ENCODE results near the gene MGAM2. TPM values are rescaled to one million over a fixed set of nuclear protein-coding genes. Genes with fewer than 3 reads are reported as not detected.
"Not testable (repeated sequence)": the region's sequence is repeated elsewhere in the genome, so short reads cannot be mapped to it uniquely, and the experiment has no call there.

The MGAM2 gene
- total and polyA plus RNA-seq, 2 of the 4 experiments (the other 2 are of a cell fraction), result not detected

- H3K27me3 ChIP-seq (ENCODE audit: control insufficient read depth, insufficient read depth, low read length); H3K18ac ChIP-seq (ENCODE audit: low read depth, low read length); H3K9ac ChIP-seq (ENCODE audit: low read depth, low read length); H3K14ac ChIP-seq (replicated peaks; ENCODE audit: low read depth, low read length); CTCF ChIA-PET; H3K23ac ChIP-seq (ENCODE audit: low read depth, low read length); POLR2A ChIA-PET (ENCODE audit: unreplicated experiment); H4K91ac ChIP-seq (ENCODE audit: insufficient read depth, low read depth, low read length); H3K27ac ChIP-seq (ENCODE audit: insufficient read depth, low read length); H2AK9ac ChIP-seq (replicated peaks; ENCODE audit: low read depth, low read length, poor library complexity); H4K8ac ChIP-seq (ENCODE audit: low read depth in 2 of 2, low read length in 2 of 2); H4K5ac ChIP-seq (ENCODE audit: low read depth, low read length); H3K56ac ChIP-seq (ENCODE audit: extremely low read depth, insufficient read depth, low read length); dilution Hi-C loops (cut with HindIII; ENCODE audit: low sequenced_read_pairs, unreplicated experiment); H2AK5ac ChIP-seq (ENCODE audit: low read depth, low read length); H3K4ac ChIP-seq (ENCODE audit: low read depth, low read length); ATAC-seq (ENCODE audit: low read depth); H2BK5ac ChIP-seq (ENCODE audit: low read depth, low read length, poor library complexity, severe bottlenecking); DNase-seq; intact Hi-C loops (cut with micrococcal nuclease); H3K79me1 ChIP-seq (ENCODE audit: low read depth in 1 of 2, low read length in 2 of 2); H3K4me1 ChIP-seq (ENCODE audit: control insufficient read depth, insufficient read depth, low read length); H2BK15ac ChIP-seq (ENCODE audit: low read depth, low read length); H3K36me3 ChIP-seq (ENCODE audit: control insufficient read depth, insufficient read depth, low read length); H3K9me3 ChIP-seq (ENCODE audit: control insufficient read depth, insufficient read depth, low read length); H2AFZ ChIP-seq (replicated peaks; ENCODE audit: low read length, poor library complexity); H2BK120ac ChIP-seq (ENCODE audit: low read depth, low read length); H3K4me3 ChIP-seq (ENCODE audit: insufficient read depth, low read depth, low read length); H4K20me1 ChIP-seq (ENCODE audit: insufficient read depth, low read length); H2BK20ac ChIP-seq (ENCODE audit: low read depth, low read length); H3K9me1 ChIP-seq (ENCODE audit: insufficient read depth, low read length); H3K4me2 ChIP-seq (ENCODE audit: low read depth, low read length); BruUV-seq (replicated peaks): not testable (repeated sequence)
- WGBS, 2 experiments (ENCODE audit: extremely low coverage in 2 of 2, insufficient read length in 1 of 2), result no CpG with 5 or more reads among the region's 1 CpG
- in situ Hi-C loops (cut with MboI; ENCODE audit: low sequenced_read_pairs), result loop anchor here (5.0 kb wide), 1 partner anchor 37 kb away; no protein-coding TSS in a partner anchor
Observed at GRCh38 chr7:142099347-142099746, 12.2 kb upstream of the MGAM2 start.

Data from IMR-90 (cell line).